Measurements from ENCODE around the gene BMPR1A. TPM values are rescaled to one million over a fixed set of nuclear protein-coding genes. Genes with fewer than 3 reads are reported as not detected.

BMPR1A gene
- polyA plus RNA-seq (2013) = 33.4 and 35.8 TPM in 2 replicates

GRCh38 chr10:86756511-86757112, at the start of gene BMPR1A:
Gene BMPR1A (plus strand): TSS chr10:86756619. CDS start chr10:86876019, 119,400 bp downstream.
- Histone ChIP-seq H3K27ac (ENCODE audit: low read depth, low read length) (peak within 1 kb of the TSS; percentile 99), H3K18ac (ENCODE audit: low read length) (peak within 1 kb of the TSS; percentile 100), H3K27me3 (ENCODE audit: insufficient read depth, low read length) (no peaks in the 10 kb centered on the region), H4K8ac (ENCODE audit: low read depth, low read length) (peak within 1 kb of the TSS; percentile 98), H3K14ac (ENCODE audit: low read length) (peak within 1 kb of the TSS; percentile 99), H3K4me1 (ENCODE audit: control insufficient read depth in 1 of 2, insufficient read depth in 2 of 2, low read length in 2 of 2) (peaks cover 2 to 7% of the 10 kb centered on the region in 2 experiments), H4K91ac (ENCODE audit: low read depth, low read length) (peak within 1 kb of the TSS; percentile 100), H3K4me2 (ENCODE audit: low read length) (peak within 1 kb of the TSS; percentile 74), H2BK12ac (ENCODE audit: low read length) (peak within 1 kb of the TSS; percentile 88), H3K23ac (ENCODE audit: low read length) (no peak within 1 kb of the TSS), H2BK120ac (ENCODE audit: insufficient read depth, low read length, poor library complexity) (peak within 1 kb of the TSS; percentile 100), H2AK5ac (ENCODE audit: low read length) (peak within 1 kb of the TSS; percentile 98), H2BK5ac (ENCODE audit: low read depth, low read length, poor library complexity) (peak within 1 kb of the TSS; percentile 100), H3K9me3 (ENCODE audit: insufficient read depth, low read depth, low read length) (peaks cover 2% of the 10 kb centered on the region), H4K12ac (ENCODE audit: low read depth, low read length) (peak within 1 kb of the TSS; percentile 99), H3K4ac (ENCODE audit: low read depth, low read length) (peak within 1 kb of the TSS; percentile 100), H3K36me3 (ENCODE audit: control insufficient read depth in 1 of 2, insufficient read depth in 2 of 2, low read length in 2 of 2) (no peaks in the 10 kb centered on the region), H3K79me1 (ENCODE audit: low read length) (peaks cover 17% of the 10 kb centered on the region), H3K4me3 (ENCODE audit: low read depth, low read length) (peak within 1 kb of the TSS; percentile 95), H3K79me2 (ENCODE audit: control insufficient read depth, insufficient read depth, low read length, poor library complexity) (peaks cover 20% of the 10 kb centered on the region), H3K9ac (ENCODE audit: low read length) (peak within 1 kb of the TSS; percentile 96), H2AFZ (ENCODE audit: insufficient read depth, low read length, poor library complexity) (peak within 1 kb of the TSS; percentile 97)
- no CpG with 5 or more reads among the region's 85 CpGs for WGBS (ENCODE audit: extremely low coverage, insufficient coverage, insufficient read length)
- peak; percentile 16 to 74 for DNase-seq

GRCh38 chr10:86706977-86707376, 49.4 kb upstream of the BMPR1A start:
- H3K36me3 ChIP-seq (ENCODE audit: control insufficient read depth in 1 of 2, insufficient read depth in 2 of 2, low read length in 2 of 2) = no peaks in the 10 kb centered on the region
- H3K27ac ChIP-seq (ENCODE audit: low read depth, low read length) = no peak overlapping the region
- no peak overlapping the region for H2AK5ac ChIP-seq (ENCODE audit: low read length)
- no peak overlapping the region for H2BK12ac ChIP-seq (ENCODE audit: low read length)
- no peak overlapping the region for H4K8ac ChIP-seq (ENCODE audit: low read depth, low read length)
- peaks cover 4 to 6% of the 10 kb centered on the region in 2 experiments for H3K4me1 ChIP-seq (ENCODE audit: control insufficient read depth in 1 of 2, insufficient read depth in 2 of 2, low read length in 2 of 2)
- H3K9ac ChIP-seq (ENCODE audit: low read length) = no peak overlapping the region
- H3K4me2 ChIP-seq (ENCODE audit: low read length) = no peak overlapping the region
- H3K9me3 ChIP-seq (ENCODE audit: insufficient read depth, low read depth, low read length) = peaks cover 4% of the 10 kb centered on the region
- WGBS (ENCODE audit: extremely low coverage, insufficient coverage, insufficient read length) = no CpG with 5 or more reads among the region's 1 CpG
- H2BK120ac ChIP-seq (ENCODE audit: insufficient read depth, low read length, poor library complexity) = no peak overlapping the region
- H3K23ac ChIP-seq (ENCODE audit: low read length) = no peak overlapping the region
- no peak overlapping the region for H2AFZ ChIP-seq (ENCODE audit: insufficient read depth, low read length, poor library complexity)
- peaks cover 7% of the 10 kb centered on the region for H3K79me2 ChIP-seq (ENCODE audit: control insufficient read depth, insufficient read depth, low read length, poor library complexity)
- no peak overlapping the region for H3K14ac ChIP-seq (ENCODE audit: low read length)
- no peak overlapping the region for H3K18ac ChIP-seq (ENCODE audit: low read length)
- H3K4ac ChIP-seq (ENCODE audit: low read depth, low read length) = no peak overlapping the region
- DNase-seq = no peak
- no peaks in the 10 kb centered on the region for H3K27me3 ChIP-seq (ENCODE audit: insufficient read depth, low read length)
- H2BK5ac ChIP-seq (ENCODE audit: low read depth, low read length, poor library complexity) = no peak overlapping the region
- peaks cover 11% of the 10 kb centered on the region for H3K79me1 ChIP-seq (ENCODE audit: low read length)
- no peak overlapping the region for H4K91ac ChIP-seq (ENCODE audit: low read depth, low read length)
- no peak overlapping the region for H4K12ac ChIP-seq (ENCODE audit: low read depth, low read length)
- no peak overlapping the region for H3K4me3 ChIP-seq (ENCODE audit: low read depth, low read length)

GRCh38 chr10:86707505-86707904, 48.9 kb upstream of the BMPR1A start:
- Histone ChIP-seq H2BK5ac (ENCODE audit: low read depth, low read length, poor library complexity) (no peak overlapping the region), H2AK5ac (ENCODE audit: low read length) (no peak overlapping the region), H3K4ac (ENCODE audit: low read depth, low read length) (no peak overlapping the region), H3K79me2 (ENCODE audit: control insufficient read depth, insufficient read depth, low read length, poor library complexity) (peaks cover 11% of the 10 kb centered on the region), H2BK12ac (ENCODE audit: low read length) (no peak overlapping the region), H4K12ac (ENCODE audit: low read depth, low read length) (no peak overlapping the region), H3K36me3 (ENCODE audit: control insufficient read depth in 1 of 2, insufficient read depth in 2 of 2, low read length in 2 of 2) (no peaks in the 10 kb centered on the region), H3K27me3 (ENCODE audit: insufficient read depth, low read length) (no peaks in the 10 kb centered on the region), H3K23ac (ENCODE audit: low read length) (no peak overlapping the region), H2AFZ (ENCODE audit: insufficient read depth, low read length, poor library complexity) (no peak overlapping the region), H3K27ac (ENCODE audit: low read depth, low read length) (no peak overlapping the region), H3K9me3 (ENCODE audit: insufficient read depth, low read depth, low read length) (peaks cover 4% of the 10 kb centered on the region), H3K79me1 (ENCODE audit: low read length) (peaks cover 16% of the 10 kb centered on the region), H3K4me1 (ENCODE audit: control insufficient read depth in 1 of 2, insufficient read depth in 2 of 2, low read length in 2 of 2) (peaks cover 9 to 11% of the 10 kb centered on the region in 2 experiments), H4K8ac (ENCODE audit: low read depth, low read length) (no peak overlapping the region), H3K18ac (ENCODE audit: low read length) (no peak overlapping the region), H3K14ac (ENCODE audit: low read length) (no peak overlapping the region), H3K4me3 (ENCODE audit: low read depth, low read length) (no peak overlapping the region), H2BK120ac (ENCODE audit: insufficient read depth, low read length, poor library complexity) (no peak overlapping the region), H4K91ac (ENCODE audit: low read depth, low read length) (no peak overlapping the region), H3K4me2 (ENCODE audit: low read length) (no peak overlapping the region), H3K9ac (ENCODE audit: low read length) (no peak overlapping the region)
- no peak for DNase-seq
- WGBS (ENCODE audit: extremely low coverage, insufficient coverage, insufficient read length) = no CpG with 5 or more reads among the region's 4 CpGs

GRCh38 chr10:86708068-86708782, 48.2 kb upstream of the BMPR1A start:
- Histone ChIP-seq H4K12ac (ENCODE audit: low read depth, low read length) (no peak overlapping the region), H2BK120ac (ENCODE audit: insufficient read depth, low read length, poor library complexity) (no peak overlapping the region), H3K4me1 (ENCODE audit: control insufficient read depth in 1 of 2, insufficient read depth in 2 of 2, low read length in 2 of 2) (peaks cover 9 to 11% of the 10 kb centered on the region in 2 experiments), H4K8ac (ENCODE audit: low read depth, low read length) (no peak overlapping the region), H3K23ac (ENCODE audit: low read length) (no peak overlapping the region), H2BK12ac (ENCODE audit: low read length) (no peak overlapping the region), H3K27ac (ENCODE audit: low read depth, low read length) (no peak overlapping the region), H2AFZ (ENCODE audit: insufficient read depth, low read length, poor library complexity) (no peak overlapping the region), H3K27me3 (ENCODE audit: insufficient read depth, low read length) (no peaks in the 10 kb centered on the region), H3K9me3 (ENCODE audit: insufficient read depth, low read depth, low read length) (peaks cover 1% of the 10 kb centered on the region), H2AK5ac (ENCODE audit: low read length) (no peak overlapping the region), H3K36me3 (ENCODE audit: control insufficient read depth in 1 of 2, insufficient read depth in 2 of 2, low read length in 2 of 2) (no peaks in the 10 kb centered on the region), H3K4ac (ENCODE audit: low read depth, low read length) (no peak overlapping the region), H3K79me2 (ENCODE audit: control insufficient read depth, insufficient read depth, low read length, poor library complexity) (peaks cover 11% of the 10 kb centered on the region), H2BK5ac (ENCODE audit: low read depth, low read length, poor library complexity) (no peak overlapping the region), H3K9ac (ENCODE audit: low read length) (no peak overlapping the region), H3K14ac (ENCODE audit: low read length) (no peak overlapping the region), H3K4me2 (ENCODE audit: low read length) (no peak overlapping the region), H3K79me1 (ENCODE audit: low read length) (peaks cover 16% of the 10 kb centered on the region), H3K4me3 (ENCODE audit: low read depth, low read length) (no peak overlapping the region), H4K91ac (ENCODE audit: low read depth, low read length) (no peak overlapping the region), H3K18ac (ENCODE audit: low read length) (no peak overlapping the region)
- no CpG with 5 or more reads among the region's 8 CpGs for WGBS (ENCODE audit: extremely low coverage, insufficient coverage, insufficient read length)
- no peak for DNase-seq

All from trophoblast cell (in vitro differentiated cells and primary cell).